Right lobe of liver (tissue), 6 donors: ENCODE measurements around the gene AGPAT1. TPM values are rescaled to one million over a fixed set of nuclear protein-coding genes. Genes with fewer than 3 reads are reported as not detected.
A peak's percentile ranks its signal among the peaks of the same experiment; 100 is the strongest.
"Not testable (repeated sequence)": the region's sequence is repeated elsewhere in the genome, so short reads cannot be mapped to it uniquely, and the experiment has no call there.

Experiments
- ATAC-seq, 4 donors: fragments of 200-7000 bp; cut with Tn5 transposase; one replicate each; pipeline ENCODE4 v1.9.1; 2020; ENCODE audit warnings: mild to moderate bottlenecking in 4 of 4, moderate library complexity in 4 of 4
- DNase-seq, 3 donors: peaks; one replicate each; pipeline ENCODE4 v3.0.0-alpha.2; 2020
- H3K27ac ChIP-seq, 3 donors: fragments of 200-600 bp; one replicate each; pipeline ENCODE4 v1.8.0; 2022
- H3K27me3 ChIP-seq, 2 donors: fragments of 200-600 bp; one replicate each; pipeline ENCODE4 v1.8.0; 2022
- H3K36me3 ChIP-seq, 4 donors: fragments of 200-600 bp; sonication (generic) in 1 of 4; one replicate each; pipeline versions ENCODE4 v1.5.1 to v1.8.0; 2017 to 2022; ENCODE audit warnings: control low read depth in 1 of 4
- H3K4me1 ChIP-seq, 4 donors: fragments of 200-600 bp; sonication (generic) in 1 of 4; one replicate each; pipeline versions ENCODE4 v1.5.1 to v1.8.0; 2017 to 2022; ENCODE audit warnings: control low read depth in 1 of 4
- H3K4me3 ChIP-seq, 3 donors: fragments of 200-600 bp; one replicate each; pipeline ENCODE4 v1.8.0; 2022
- H3K9me3 ChIP-seq, 4 donors: fragments of 200-600 bp; sonication (generic) in 1 of 4; one replicate each; pipeline versions ENCODE4 v1.5.1 to v1.8.0; 2017 to 2022; ENCODE audit warnings: control low read depth in 1 of 4
- CTCF ChIP-seq, 4 donors: fragments of 200-600 bp in 3 of 4; fragments of 450-650 bp in 1 of 4; IDR thresholded peaks; one replicate each; pipeline versions ENCODE4 v1.5.1 to v1.8.0; 2016 to 2022; ENCODE audit warnings: antibody characterized with exemption in 4 of 4, mild to moderate bottlenecking in 2 of 4
- POLR2A ChIP-seq: fragments of 450-650 bp; IDR thresholded peaks from one replicate; pipeline ENCODE4 v1.6.1; 2017; ENCODE audit warnings: antibody characterized with exemption, mild to moderate bottlenecking
- WGBS: methylation state at CpG from one replicate; pipeline ENCODE4 v1.1.6; 2018; ENCODE audit warnings: low coverage, low lambda C conversion rate; ENCODE audit not compliant: insufficient coverage; ENCODE audit errors: missing lambda C conversion rate; 5-methylcytosine and 5-hydroxymethylcytosine counted together
- intact Hi-C, 2 donors: fragments of 100-400 bp; cut with DNase I; formaldehyde crosslinking; loops; one replicate each; pipeline versions ENCODE4 v1.11.2 to v1.14.1; 2022
- total RNA-seq, 6 experiments: library from RNA; depleted of rRNA in 2 of 6; stranded (reverse); fragments of >200 nt in 2 of 6; fragmentation: NEBNext Ultra II Directional in 3 of 6; extraction: Animal tissue kit (Norgen Biotek cat#: 25700) in 3 of 6; gene quantifications; one replicate each; pipeline versions ENCODE4 v1.1.0 to v1.2.4, GENCODE V29; 2016 to 2023
- donor health status: DM: no; HTN: yes; CAD: no.
- donor health status: DM: no; HTN: no; CAD: no.
- donor health status: DM: no; HTN: no; CAD: no.
- donor health status: DM: no; HTN: yes; CAD: no.
- donor health status: DM: no; HTN: yes; CAD: no.

The AGPAT1 gene
- total RNA-seq, 6 experiments from 2014 or later: 23.5 to 36.9 (median 31.6) TPM

GRCh38 chr6:32195902-32196681, 20.2 kb upstream of the AGPAT1 start:
- ATAC-seq (peak; percentile 1 to 24 (median 9)), DNase-seq (peak; percentile 85 to 93 (median 91))
- Histone ChIP-seq H3K4me1 (peaks cover 0 to 11% (median 5%) of the 10 kb centered on the region in 4 donors), H3K27ac (peak overlapping the region; percentile 97 to 99 (median 99)), H3K27me3 (no peaks in the 10 kb centered on the region), H3K9me3 (no peaks in the 10 kb centered on the region), H3K4me3 (peak overlapping the region; percentile 58 to 87 (median 78)), H3K36me3 (no peaks in the 10 kb centered on the region)
- intact Hi-C loops: no loop called here
- 2% methylated on average over 22 of the region's 58 CpGs for WGBS
- TF ChIP-seq CTCF (IDR thresholded peaks at IDR 0.05): peak in 1 of 4 donors; percentile 4
- TF ChIP-seq POLR2A: peak; percentile 99

- Histone ChIP-seq H3K4me1 (peaks cover 0 to 15% (median 7%) of the 10 kb centered on the region in 4 donors), H3K27ac (peak overlapping the region in 2 of 3 donors; percentile 75 to 97), H3K27me3 (no peaks in the 10 kb centered on the region), H3K36me3 (no peaks in the 10 kb centered on the region), H3K4me3 (peak overlapping the region in 2 of 3 donors; percentile 78 to 87), H3K9me3 (no peaks in the 10 kb centered on the region)
- DNase-seq (peak; percentile 100), ATAC-seq (peak; percentile 81 to 91 (median 90))
- 0% methylated on average over 6 of the region's 25 CpGs for WGBS
- intact Hi-C loops: no loop called here
- TF ChIP-seq CTCF (IDR thresholded peaks at IDR 0.05) (peak; percentile 56 to 64 (median 58)), POLR2A (no peak)
Observed at GRCh38 chr6:32195652-32195901, 19.7 kb upstream of the AGPAT1 start.

GRCh38 chr6:32194825-32195651, 19.2 kb upstream of the AGPAT1 start:
- peaks cover 0 to 15% (median 7%) of the 10 kb centered on the region in 4 donors for H3K4me1 ChIP-seq
- H3K27ac ChIP-seq: peak overlapping the region; percentile 70 to 75 (median 75)
- ATAC-seq (no peak), DNase-seq (no peak)
- WGBS: 19% methylated on average over 14 of the region's 15 CpGs
- H3K27me3 ChIP-seq: no peaks in the 10 kb centered on the region
- TF ChIP-seq POLR2A (peak; percentile 49), CTCF (IDR thresholded peaks at IDR 0.05) (peak; percentile 10 to 35 (median 26))
- H3K4me3 ChIP-seq: peak overlapping the region; percentile 30 to 48 (median 43)
- intact Hi-C loops: no loop called here
- no peaks in the 10 kb centered on the region for H3K9me3 ChIP-seq
- H3K36me3 ChIP-seq: no peaks in the 10 kb centered on the region

GRCh38 chr6:32194388-32194787, 18.5 kb upstream of the AGPAT1 start:
- Histone ChIP-seq H3K4me3 (no peak overlapping the region), H3K27ac (peak overlapping the region in 2 of 3 donors; percentile 70 to 75), H3K27me3 (no peaks in the 10 kb centered on the region), H3K9me3 (no peaks in the 10 kb centered on the region), H3K36me3 (no peaks in the 10 kb centered on the region), H3K4me1 (peaks cover 0 to 15% (median 7%) of the 10 kb centered on the region in 4 donors)
- WGBS: 83% methylated on average over 1 of the region's 4 CpGs
- ATAC-seq (no peak), DNase-seq (no peak)
- intact Hi-C loops: no loop called here
- no peak for TF ChIP-seq POLR2A
- TF ChIP-seq CTCF (IDR thresholded peaks at IDR 0.05): no peak

GRCh38 chr6:32193096-32193495, 17.2 kb upstream of the AGPAT1 start:
- H3K27ac ChIP-seq: peak overlapping the region; percentile 69 to 96 (median 86)
- DNase-seq, ATAC-seq, H3K9me3 ChIP-seq, H3K27me3 ChIP-seq, intact Hi-C loops, H3K36me3 ChIP-seq: not testable (repeated sequence)
- 79% methylated on average over 9 of the region's 13 CpGs for WGBS
- H3K4me1 ChIP-seq: peaks cover 0 to 15% (median 7%) of the 10 kb centered on the region in 4 donors
- H3K4me3 ChIP-seq: peak overlapping the region in 2 of 3 donors; percentile 6 to 64
